ENCODE measurements around the gene NYAP1.
"Not testable (repeated sequence)": the region's sequence is repeated elsewhere in the genome, so short reads cannot be mapped to it uniquely, and the experiment has no call there.

The NYAP1 gene

GRCh38 chr7:100520138-100520537 is 36.4 kb downstream of the NYAP1 start:
- H3K27ac ChIP-seq, result no peak overlapping the region
- no peak for TF ChIP-seq ZFX (IDR thresholded peaks at IDR 0.05; ENCODE audit: borderline replicate concordance)
- TF ChIP-seq, protein P1, sequence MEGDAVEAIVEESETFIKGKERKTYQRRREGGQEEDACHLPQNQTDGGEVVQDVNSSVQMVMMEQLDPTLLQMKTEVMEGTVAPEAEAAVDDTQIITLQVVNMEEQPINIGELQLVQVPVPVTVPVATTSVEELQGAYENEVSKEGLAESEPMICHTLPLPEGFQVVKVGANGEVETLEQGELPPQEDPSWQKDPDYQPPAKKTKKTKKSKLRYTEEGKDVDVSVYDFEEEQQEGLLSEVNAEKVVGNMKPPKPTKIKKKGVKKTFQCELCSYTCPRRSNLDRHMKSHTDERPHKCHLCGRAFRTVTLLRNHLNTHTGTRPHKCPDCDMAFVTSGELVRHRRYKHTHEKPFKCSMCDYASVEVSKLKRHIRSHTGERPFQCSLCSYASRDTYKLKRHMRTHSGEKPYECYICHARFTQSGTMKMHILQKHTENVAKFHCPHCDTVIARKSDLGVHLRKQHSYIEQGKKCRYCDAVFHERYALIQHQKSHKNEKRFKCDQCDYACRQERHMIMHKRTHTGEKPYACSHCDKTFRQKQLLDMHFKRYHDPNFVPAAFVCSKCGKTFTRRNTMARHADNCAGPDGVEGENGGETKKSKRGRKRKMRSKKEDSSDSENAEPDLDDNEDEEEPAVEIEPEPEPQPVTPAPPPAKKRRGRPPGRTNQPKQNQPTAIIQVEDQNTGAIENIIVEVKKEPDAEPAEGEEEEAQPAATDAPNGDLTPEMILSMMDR (IDR thresholded peaks at IDR 0.05), result no peak

DNA sequence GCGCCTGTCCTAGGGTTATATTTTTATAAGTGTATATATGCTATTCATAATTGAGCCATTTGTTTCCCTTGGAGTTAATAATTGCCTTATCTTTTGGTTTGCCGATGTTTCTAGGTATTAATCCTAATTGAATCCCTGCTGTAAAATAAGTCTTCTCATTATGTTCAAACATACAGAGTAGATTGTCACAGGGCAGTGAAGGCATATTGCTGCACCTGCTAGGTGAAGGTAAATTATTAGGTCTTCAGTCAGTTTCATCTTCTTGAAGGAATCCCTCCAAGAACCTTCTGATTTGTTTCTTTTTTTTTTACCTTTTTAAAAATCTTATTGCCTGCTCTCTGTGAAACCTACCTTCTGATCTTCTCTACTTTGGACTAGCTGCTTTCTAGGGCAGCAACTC is 37.3 kb downstream of the NYAP1 start:
- TF ChIP-seq, protein P1 (IDR thresholded peaks at IDR 0.05), result no peak
- no peak for TF ChIP-seq ZFX (IDR thresholded peaks at IDR 0.05; ENCODE audit: borderline replicate concordance)
- no peak overlapping the region for H3K27ac ChIP-seq

DNA sequence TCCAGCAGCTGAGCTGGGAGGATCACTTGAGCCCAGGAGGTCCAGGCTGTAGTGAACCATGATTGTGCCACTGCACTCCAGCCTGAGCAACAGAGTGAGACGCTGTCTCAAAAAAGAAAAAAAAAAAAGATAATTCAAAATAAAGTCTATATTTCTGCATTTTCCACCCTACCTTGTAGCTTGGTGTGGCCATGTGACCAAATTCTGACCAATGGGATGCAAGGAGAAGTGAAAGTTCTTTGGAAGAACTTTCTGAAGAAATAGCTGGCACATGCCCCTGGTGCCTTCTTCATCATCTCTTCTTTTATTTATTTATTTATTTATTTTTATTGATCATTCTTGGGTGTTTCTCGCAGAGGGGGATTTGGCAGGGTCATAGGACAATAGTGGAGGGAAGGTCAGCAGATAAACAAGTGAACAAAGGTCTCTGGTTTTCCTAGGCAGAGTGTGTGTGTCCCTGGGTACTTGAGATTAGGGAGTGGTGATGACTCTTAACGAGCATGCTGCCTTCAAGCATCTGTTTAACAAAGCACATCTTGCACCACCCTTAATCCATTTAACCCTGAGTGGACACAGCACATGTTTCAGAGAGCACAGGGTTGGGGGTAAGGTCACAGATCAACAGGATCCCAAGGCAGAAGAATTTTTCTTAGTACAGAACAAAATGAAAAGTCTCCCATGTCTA is 38.3 kb downstream of the NYAP1 start:
- not testable (repeated sequence) for H3K27ac ChIP-seq

DNA sequence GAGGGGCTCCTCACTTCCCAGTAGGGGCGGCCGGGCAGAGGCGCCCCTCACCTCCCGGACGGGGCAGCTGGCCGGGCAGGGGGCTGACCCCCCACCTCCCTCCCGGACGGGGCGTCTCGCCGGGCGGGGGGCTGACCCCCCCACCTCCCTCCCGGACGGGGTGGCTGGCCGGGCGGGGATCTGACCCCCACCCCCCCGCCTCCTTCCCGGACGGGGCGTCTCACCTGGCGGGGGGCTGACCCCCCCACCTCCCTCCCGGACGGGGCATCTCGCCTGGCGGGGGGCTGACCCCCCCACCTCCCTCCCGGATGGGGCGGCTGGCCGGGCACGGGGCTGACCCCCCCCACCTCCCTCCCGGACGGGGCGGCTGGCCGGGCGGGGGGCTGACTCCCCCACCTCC is 39.5 kb downstream of the NYAP1 start:
- H3K27ac ChIP-seq, result not testable (repeated sequence)

GRCh38 chr7:100528108-100528866 is 44.6 kb downstream of the NYAP1 start:
- H3K27ac ChIP-seq, result not testable (repeated sequence)

DNA sequence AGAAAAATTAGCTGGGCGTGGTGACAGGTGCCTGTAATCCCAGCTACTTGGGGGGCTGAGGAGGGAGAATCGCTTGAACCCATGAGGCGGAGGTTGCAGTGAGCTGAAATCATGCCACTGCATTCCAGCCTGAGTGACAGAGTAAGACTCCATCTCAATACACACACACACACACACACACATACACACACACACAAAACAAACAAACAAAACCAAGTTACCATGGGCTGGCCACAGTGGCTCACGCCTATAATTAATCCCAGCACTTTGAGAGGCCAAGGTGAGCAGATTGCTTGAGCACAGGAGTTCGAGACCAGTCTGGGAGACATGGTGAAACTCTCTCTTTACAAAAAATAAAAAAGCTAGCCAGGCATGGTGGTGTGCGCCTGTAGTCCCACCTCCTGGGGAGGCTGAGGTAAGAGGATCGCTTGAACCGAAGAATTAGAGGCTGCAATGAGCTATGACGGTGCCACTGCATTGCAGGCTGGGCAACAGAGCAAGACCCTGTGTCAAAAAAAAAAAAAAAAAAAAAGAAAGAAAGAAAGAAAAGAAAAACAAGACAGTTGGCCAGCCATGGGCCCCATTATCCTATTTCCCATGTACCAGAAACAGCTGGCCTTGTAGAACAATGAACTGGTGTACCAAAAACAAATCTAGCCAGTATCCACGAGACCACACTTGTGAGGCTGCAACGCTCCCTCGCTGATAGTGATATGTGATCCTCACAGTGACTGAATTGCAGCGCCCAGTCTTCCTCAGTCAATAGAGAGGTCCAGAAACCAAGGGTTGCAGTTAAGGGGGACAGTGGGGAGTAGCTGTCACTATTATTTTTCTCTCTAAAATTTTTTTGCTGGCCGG is 48.7 kb downstream of the NYAP1 start:
- TF ChIP-seq, protein P1 (IDR thresholded peaks at IDR 0.05), result no peak
- no peak for TF ChIP-seq ZFX (IDR thresholded peaks at IDR 0.05; ENCODE audit: borderline replicate concordance)
- no peak overlapping the region for H3K27ac ChIP-seq

GRCh38 chr7:100535982-100536381 is 52.3 kb downstream of the NYAP1 start:
- not testable (repeated sequence) for H3K27ac ChIP-seq

- not testable (repeated sequence) for H3K27ac ChIP-seq
Measured at GRCh38 chr7:100536695-100537094, 53.0 kb downstream of the NYAP1 start.

GRCh38 chr7:100538348-100538653 is 54.6 kb downstream of the NYAP1 start:
- H3K27ac ChIP-seq, result peak overlapping the region; percentile 91

More at GRCh38 chr7:100538348-100538653, 54.6 kb downstream of the NYAP1 start:
- TF ChIP-seq ZFX (IDR thresholded peaks at IDR 0.05; ENCODE audit: borderline replicate concordance), result no peak
- TF ChIP-seq, protein P1 (IDR thresholded peaks at IDR 0.05), result no peak

Data from 22Rv1 (cell line).